ENCODE results near the gene USB1. TPM values are rescaled to one million over a fixed set of nuclear protein-coding genes. Genes with fewer than 3 reads are reported as not detected.
A peak's percentile ranks its signal among the peaks of the same experiment; 100 is the strongest.

USB1 gene
- total RNA-seq, 2 donors from 2014 or later, result 74.3 to 124 TPM

- ATAC-seq (no peak), DNase-seq (ENCODE audit: low spot score) (peak; percentile 1)
- Mint-ChIP-seq H3K9me3 (no peaks in the 10 kb centered on the region), H3K4me3 (no peak overlapping the region), H3K27ac (no peak overlapping the region), H3K27me3 (no peaks in the 10 kb centered on the region), H3K36me3 (no peaks in the 10 kb centered on the region), H3K4me1 (ENCODE audit: low read depth in 2 of 2) (no peaks in the 10 kb centered on the region)
Observed at GRCh38 chr16:58056580-58056979, 55.4 kb downstream of the USB1 start.

GRCh38 chr16:58057121-58057520, 55.9 kb downstream of the USB1 start:
- Mint-ChIP-seq H3K9me3 (no peaks in the 10 kb centered on the region), H3K4me3 (no peak overlapping the region), H3K27ac (no peak overlapping the region), H3K4me1 (ENCODE audit: low read depth in 2 of 2) (no peaks in the 10 kb centered on the region), H3K36me3 (no peaks in the 10 kb centered on the region), H3K27me3 (no peaks in the 10 kb centered on the region)
- ATAC-seq (no peak), DNase-seq (ENCODE audit: low spot score) (peak; percentile 16)

- ATAC-seq (no peak), DNase-seq (ENCODE audit: low spot score) (peak; percentile 26)
- H3K27me3 Mint-ChIP-seq, result no peaks in the 10 kb centered on the region
- no peaks in the 10 kb centered on the region for H3K9me3 Mint-ChIP-seq
- H3K27ac Mint-ChIP-seq, result no peak overlapping the region
- no peaks in the 10 kb centered on the region for H3K36me3 Mint-ChIP-seq
- no peaks in the 10 kb centered on the region for H3K4me1 Mint-ChIP-seq (ENCODE audit: low read depth in 2 of 2)
- H3K4me3 Mint-ChIP-seq, result no peak overlapping the region
Observed at GRCh38 chr16:58057784-58058183, 56.6 kb downstream of the USB1 start.

- ATAC-seq, result no peak
- H3K36me3 Mint-ChIP-seq, result no peaks in the 10 kb centered on the region
Observed at GRCh38 chr16:58062821-58063220, 61.6 kb downstream of the USB1 start.

GRCh38 chr16:58063377-58064076, 62.3 kb downstream of the USB1 start:
- no peaks in the 10 kb centered on the region for H3K9me3 Mint-ChIP-seq
- ATAC-seq, result no peak
- DNase-seq (ENCODE audit: low spot score), result no peak
- H3K27ac Mint-ChIP-seq, result no peak overlapping the region
- no peaks in the 10 kb centered on the region for H3K36me3 Mint-ChIP-seq
- H3K4me3 Mint-ChIP-seq, result no peak overlapping the region
- H3K27me3 Mint-ChIP-seq, result no peaks in the 10 kb centered on the region
- H3K4me1 Mint-ChIP-seq (ENCODE audit: low read depth in 2 of 2), result no peaks in the 10 kb centered on the region

More at GRCh38 chr16:58062821-58063220, 61.6 kb downstream of the USB1 start:
- Mint-ChIP-seq H3K27ac (no peak overlapping the region), H3K4me3 (no peak overlapping the region), H3K27me3 (no peaks in the 10 kb centered on the region), H3K9me3 (no peaks in the 10 kb centered on the region), H3K4me1 (ENCODE audit: low read depth in 2 of 2) (no peaks in the 10 kb centered on the region)
- DNase-seq (ENCODE audit: low spot score), result no peak

- DNase-seq (ENCODE audit: low spot score) (no peak), ATAC-seq (no peak)
- no peaks in the 10 kb centered on the region for H3K4me1 Mint-ChIP-seq (ENCODE audit: low read depth in 2 of 2)
- no peaks in the 10 kb centered on the region for H3K9me3 Mint-ChIP-seq
- no peak overlapping the region for H3K4me3 Mint-ChIP-seq
- no peak overlapping the region for H3K27ac Mint-ChIP-seq
- no peaks in the 10 kb centered on the region for H3K27me3 Mint-ChIP-seq
- no peaks in the 10 kb centered on the region for H3K36me3 Mint-ChIP-seq
Observed at GRCh38 chr16:58070585-58070984, 69.4 kb downstream of the USB1 start.

Other genes starting within 250 kb of the USB1 start
- 10 to 100 TPM in 1 of 2 donors, 1 to 10 TPM in 1; 2.5 to 10.0 TPM for gene KIFC3, start 198.9 kb upstream of the USB1 start, total RNA-seq
- not detected for gene CNGB1, start 30.3 kb upstream of the USB1 start, total RNA-seq
- gene ZNF319, start 735 bp upstream of the USB1 start, total RNA-seq, result 10 to 100 TPM in 1 of 2 donors, 1 to 10 TPM in 1; 9.6 to 10.7 TPM
- gene MMP15, start 24.3 kb downstream of the USB1 start, total RNA-seq, result under 1 TPM in 1 of 2 donors, not detected in 1; 0.31 TPM
- gene CFAP20, start 128.0 kb downstream of the USB1 start, total RNA-seq, result 10 to 100 TPM; 39.2 TPM
- gene CSNK2A2, start 196.7 kb downstream of the USB1 start, total RNA-seq, result 10 to 100 TPM; 72.6 to 84.5 TPM